HG02981 (cell line): Measurements from ENCODE around the gene RNF220.
"Not testable (repeated sequence)": the region's sequence is repeated elsewhere in the genome, so short reads cannot be mapped to it uniquely, and the experiment has no call there.

Experiments used
- ATAC-seq: cut with Tn5 transposase; IDR thresholded peaks from one replicate; pipeline ENCODE4 v1.9.1; 2021; ENCODE audit warnings: mild to moderate bottlenecking, moderate library complexity; ENCODE audit not compliant: unreplicated experiment

Gene RNF220

DNA sequence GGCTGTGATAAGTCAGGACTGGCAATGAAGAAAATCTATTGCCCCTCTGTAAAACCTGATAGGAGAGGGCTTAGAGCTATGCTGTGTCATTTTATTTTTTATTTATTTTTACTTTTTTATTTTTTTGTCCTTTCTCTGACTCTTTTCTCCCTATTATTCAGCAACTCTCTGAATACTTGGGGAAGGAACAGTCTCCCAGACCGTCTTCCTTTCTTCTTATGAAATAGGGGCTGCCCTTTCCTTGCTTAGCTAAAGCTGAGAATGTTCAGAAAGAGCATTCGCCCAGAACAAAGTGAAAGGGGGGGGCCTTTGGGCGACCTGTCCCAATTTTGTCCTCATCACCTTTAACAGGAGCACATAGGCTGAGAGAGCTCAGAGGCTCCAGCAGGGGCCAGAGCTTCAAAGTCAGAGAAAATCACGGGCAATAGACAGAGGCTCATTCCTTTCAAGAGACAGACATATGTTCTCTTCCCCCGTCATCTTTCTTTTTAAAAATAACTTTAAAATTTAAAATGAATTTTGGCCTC lies 80.9 kb downstream of the RNF220 start:
- no peak for ATAC-seq

GRCh38 chr1:44489481-44489880 lies 84.4 kb downstream of the RNF220 start:
- ATAC-seq = no peak

DNA sequence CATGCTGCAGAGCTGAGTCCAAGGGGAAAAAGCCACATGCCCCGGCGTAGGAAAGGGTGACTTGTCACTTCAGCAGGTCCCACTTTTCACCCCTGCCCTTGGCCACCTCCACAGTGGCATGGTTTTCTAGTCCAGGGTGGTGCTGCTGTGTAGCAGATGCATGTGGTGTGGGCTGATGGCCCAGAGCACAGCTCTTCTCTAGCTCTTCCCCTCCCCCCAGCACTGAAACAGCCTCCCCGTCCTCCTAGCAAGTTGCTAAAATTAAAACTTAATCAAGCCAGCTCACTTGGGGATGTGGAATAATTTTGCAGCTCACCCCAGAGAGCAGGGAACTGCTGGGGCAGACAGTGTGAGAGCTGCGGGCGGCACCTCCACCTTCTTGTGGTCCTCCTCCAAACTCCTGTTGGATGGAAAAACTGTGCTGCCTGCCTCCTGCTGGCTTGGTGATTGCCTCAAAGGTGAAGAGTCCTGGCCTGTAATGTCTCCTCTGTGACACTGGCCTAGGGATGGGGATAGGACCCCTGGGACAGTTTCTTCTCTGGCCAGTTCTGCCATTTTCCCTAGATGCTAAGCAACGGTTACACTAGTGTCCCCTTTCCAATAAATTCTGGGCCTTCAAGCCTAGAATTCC lies 91.6 kb downstream of the RNF220 start:
- ATAC-seq = no peak

GRCh38 chr1:44497422-44498170 lies 92.5 kb downstream of the RNF220 start:
- ATAC-seq = no peak

DNA sequence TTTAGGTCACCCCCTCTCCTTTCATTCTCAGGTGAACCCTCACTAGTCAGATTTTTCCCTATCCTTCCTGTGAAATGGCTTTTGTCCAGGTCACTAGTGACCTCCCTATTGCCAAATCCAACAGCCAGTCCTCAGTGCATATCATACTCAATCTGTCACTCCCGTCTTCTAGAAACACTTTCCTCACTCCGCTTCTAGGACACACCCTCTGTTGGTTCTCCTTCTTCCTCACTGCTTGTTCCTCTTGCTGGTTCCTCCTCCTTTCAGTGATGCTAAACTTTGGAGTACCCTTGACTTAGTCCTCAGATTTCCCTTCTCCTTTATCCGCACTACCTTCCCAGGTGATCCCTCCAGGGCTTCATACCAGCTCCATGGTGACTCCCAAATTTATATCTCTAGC lies 94.3 kb downstream of the RNF220 start:
- no peak for ATAC-seq

DNA sequence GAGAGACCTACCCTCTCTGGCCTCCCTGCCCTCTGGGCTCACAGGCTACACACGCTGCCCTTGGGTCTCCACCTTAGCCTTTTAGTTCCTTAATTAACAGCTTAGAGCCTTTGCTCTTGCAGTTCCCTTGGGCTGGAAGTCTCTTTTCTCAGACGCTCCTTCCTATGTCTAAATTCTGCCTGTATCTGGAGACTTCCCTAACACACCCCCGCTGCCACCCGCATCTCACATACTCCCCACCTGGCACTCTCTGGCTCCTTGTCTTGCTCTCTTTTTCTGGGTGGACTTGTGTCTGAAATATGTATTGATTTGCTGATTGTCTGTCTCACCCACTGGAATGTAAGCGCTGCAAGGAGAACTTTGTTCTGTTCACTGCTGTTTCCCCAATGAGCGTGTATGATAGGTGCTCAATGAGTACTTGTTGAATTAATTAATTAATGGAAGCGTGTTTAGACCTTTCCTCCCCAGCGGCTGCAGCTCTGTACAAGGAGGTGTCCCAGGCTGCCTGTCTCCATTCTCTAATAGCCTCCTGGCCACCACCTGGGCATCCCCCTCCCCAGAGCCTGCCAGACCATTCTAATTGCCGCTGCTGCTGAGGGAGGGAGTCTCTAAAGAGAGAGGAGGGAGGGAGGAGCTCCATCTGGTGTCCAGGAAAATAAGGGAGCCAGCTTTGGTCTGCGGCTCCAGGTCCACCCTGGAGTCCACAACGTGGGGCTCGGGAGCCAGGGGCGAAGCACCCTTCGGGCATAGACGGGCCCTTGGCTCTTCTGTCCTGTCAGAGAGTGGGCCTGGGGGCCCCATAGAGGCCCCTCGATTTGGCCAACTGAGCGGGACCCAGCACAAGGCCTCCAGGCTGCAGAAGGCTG lies 95.4 kb downstream of the RNF220 start:
- ATAC-seq = no peak

DNA sequence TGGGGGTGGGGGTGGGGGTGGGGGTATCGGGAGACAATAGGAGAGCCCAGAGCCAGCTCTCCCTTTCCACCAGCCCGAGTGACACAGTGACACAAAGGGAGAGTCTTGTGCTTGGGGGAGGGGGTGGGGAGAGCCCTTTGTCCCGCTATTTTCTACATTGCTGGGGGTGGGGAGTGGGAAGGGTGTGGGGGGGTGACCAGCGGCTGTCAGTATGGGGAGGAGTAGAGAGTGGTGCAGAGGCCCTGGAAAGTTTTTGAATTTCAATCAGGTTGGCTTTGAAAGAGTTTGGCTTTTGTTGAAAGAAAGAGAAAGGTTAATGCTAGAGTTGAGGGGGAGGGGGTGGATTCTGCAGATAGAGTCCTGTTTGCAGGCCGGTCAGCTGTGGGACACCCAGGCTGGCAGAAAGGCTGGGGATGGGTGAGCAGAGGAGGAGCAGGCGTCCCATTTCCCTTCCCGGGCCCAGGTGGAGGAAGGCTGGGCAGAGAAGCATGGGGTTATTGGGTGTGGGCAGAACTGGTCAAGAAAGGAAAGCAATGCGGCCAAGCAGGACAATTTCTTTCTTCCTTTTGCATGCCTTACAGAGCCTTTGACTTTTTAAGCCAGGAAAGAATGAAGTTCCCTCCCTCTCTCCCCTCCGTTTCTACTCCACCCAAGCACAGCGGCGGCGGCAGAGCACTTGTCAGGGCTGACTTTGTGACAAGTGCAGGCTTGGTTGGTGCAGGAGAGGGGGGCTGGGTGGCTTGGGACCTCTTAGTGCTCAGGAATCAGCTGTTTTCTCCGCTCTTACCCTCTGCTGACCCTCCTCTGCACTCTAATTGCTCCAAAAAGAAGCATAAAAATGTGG lies 96.2 kb downstream of the RNF220 start:
- ATAC-seq = no peak

DNA sequence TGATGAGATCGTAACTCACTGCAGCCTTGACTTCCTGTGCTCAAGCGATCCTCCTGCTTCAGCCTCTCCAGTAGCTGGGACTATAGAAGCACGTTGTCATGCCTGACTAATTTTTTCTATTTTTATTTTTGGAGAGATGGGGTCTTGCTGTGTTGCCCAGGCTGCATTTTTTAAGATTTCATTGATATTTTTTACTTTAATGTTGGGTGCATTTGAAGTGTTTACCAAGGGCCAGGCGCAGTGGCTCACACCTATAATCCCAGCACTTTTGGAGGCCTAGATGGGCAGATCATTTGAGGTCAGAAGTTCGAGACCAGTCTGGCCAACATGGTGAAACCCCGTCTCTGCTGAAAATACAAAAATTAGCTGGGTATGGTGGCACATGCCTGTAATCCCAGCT lies 97.8 kb downstream of the RNF220 start:
- not testable (repeated sequence) for ATAC-seq

- ATAC-seq = no peak
Observed at GRCh38 chr1:44503625-44504024, 98.6 kb downstream of the RNF220 start.

DNA sequence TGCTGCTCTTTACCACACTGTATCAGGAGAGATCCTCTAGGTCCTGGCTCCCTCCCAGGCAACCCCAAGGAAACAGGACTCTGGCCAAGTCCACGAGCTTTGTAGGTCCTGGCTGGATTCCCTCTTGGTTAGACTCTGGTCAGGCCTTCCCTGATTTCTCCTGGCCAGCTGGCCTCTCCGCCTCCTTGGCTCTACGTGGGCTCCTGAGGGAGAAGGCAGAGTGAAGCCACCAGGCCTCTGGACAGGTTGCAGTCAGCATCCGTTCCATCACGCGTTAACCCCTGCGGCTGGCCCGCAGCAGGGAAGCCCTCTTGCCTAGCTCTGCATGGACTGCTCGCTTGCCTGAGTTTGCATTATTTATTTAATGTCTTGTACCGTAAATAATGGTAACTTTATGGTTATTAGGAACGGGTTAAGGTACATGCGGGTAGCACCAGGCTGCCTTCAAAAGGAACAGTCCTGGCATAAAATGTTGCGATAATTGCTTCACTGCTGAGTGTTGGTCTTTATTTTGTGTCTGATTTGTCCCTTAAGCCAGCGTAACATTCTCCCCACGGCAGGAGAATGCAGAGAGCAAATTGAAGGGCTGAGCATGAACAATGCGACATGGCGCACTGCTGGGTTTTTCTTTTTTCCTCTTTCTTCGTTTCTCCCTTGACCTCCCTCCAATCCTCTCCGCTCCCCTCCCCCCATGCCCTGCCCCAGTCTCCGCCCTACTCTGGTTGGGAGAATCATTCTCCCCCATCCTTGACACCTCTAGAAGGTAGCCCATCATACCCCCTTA lies 100.3 kb downstream of the RNF220 start:
- ATAC-seq = no peak

DNA sequence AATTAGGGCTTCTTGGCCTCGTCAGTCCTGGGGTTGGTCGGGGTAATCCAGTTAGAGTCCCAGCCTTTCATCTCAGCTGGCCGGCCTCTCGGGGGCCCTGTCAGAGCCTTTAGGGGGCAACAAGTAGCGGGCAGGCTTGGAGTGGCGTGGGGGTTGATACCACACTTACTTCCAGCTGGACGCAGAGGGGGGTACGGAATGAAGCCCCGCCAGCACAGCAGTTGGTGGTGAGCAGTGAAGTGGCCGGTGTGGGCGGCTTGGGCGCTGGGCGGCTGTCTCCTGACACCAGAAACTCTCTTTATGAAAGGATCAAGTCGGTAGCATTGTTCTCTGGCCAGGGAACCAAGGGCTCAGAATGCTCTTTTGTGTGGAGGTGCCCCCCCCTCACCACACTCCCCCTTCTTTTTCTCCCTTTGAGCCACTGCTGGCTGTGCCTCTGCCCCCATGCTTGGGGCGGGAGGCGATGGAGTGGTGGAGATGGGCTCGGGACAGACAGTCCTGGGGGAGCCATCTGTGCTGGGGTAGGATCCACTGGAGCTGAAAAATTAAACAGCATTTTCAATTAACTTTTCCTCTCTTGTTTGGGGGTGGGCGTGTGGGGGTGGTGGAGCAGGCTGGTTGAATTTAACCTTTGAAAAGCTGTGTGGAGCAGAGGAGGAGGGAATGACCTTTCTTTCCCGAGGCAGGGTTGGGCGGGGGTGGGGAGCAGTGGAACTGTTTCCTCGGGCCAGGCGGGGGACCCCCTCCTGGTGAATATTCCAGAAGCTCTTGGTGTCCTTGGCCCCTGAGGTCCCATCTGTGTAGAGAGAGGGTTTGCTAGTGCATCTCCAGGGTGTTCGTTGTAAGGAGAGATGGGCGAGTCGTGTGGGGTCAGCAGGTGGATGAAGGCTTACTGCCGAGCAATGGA lies 102.7 kb downstream of the RNF220 start:
- no peak for ATAC-seq

DNA sequence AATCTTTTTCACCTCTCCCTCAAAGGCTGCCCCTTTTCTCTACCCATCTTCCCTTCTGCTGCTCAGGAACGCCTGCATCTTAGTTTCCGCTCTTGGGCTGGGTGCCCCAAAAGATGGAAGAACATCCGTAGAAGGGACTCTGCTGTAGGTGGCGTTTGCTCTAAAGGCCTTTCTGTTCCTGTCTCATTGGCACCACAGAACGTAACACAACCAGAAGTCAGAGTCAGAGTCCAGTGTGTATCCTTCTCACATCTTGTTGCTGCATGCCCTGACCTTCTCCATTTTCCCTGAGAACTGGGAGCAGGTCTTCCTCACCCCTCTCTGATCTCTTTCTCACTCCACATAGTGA lies 103.3 kb downstream of the RNF220 start:
- no peak for ATAC-seq

DNA sequence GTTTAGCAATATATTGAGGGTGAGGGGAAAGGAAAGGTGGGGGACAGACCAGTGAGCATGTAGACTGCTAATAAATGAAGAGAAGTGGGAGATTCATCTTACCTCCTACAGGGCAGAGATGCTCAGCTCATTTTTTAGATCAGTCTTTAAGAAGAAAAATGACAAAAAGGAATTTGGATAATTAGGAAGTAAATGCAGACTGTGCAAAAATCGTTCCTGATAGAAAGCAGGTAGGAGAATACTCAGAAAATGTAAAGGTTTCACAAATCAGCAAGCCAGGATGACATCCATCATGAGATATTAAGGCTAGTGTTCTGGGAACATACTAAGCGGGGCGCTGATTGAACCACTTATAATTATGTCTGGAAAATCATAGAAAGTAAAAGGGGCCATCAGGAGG lies 106.3 kb downstream of the RNF220 start:
- ATAC-seq = no peak

DNA sequence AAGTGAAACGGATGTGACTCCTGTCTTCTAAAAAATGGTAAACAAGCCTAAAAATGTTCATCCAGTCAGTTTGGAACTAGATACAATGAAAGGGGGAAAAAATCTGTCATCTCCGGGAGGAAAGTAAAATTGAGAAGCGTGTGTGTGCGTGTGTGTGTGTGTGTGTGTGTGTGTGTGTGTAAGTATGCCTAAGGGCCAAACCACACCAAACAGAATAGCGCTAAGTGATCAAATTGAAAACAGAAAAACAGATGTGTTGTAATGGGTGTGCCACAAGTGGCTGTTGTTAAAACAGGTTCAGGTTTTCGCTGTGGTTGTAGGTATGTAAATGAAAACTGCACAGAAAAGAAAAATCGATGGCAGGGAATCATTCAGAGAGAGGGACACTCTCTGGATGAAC lies 106.7 kb downstream of the RNF220 start:
- no peak for ATAC-seq

DNA sequence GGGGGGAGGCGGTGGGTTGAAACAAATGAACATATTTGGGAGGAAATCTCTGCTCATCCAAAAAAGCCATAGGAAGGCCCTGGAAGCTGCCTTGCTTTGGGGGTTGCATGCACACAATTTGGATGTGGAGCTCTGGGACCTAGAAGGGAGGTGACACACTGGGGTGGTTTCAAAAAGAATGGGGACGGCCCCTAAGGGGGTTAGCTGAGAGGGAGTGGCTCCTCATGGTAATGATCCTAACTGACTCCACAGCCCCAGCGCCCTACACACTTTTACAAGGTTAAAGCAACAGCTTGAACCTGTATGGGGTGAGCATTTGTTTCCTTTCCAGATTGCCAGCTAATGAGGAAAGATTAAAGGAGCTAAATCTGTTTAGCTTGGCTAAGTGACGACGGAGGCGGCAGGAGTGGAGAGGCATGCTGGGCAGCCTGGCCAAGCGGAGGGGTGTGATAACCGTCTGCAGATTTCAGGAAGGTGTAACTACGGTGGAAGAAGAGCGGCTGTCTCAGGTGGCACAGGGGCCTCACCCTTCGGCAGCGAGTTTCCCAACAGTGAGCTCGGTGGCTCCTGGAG lies 107.3 kb downstream of the RNF220 start:
- no peak for ATAC-seq

DNA sequence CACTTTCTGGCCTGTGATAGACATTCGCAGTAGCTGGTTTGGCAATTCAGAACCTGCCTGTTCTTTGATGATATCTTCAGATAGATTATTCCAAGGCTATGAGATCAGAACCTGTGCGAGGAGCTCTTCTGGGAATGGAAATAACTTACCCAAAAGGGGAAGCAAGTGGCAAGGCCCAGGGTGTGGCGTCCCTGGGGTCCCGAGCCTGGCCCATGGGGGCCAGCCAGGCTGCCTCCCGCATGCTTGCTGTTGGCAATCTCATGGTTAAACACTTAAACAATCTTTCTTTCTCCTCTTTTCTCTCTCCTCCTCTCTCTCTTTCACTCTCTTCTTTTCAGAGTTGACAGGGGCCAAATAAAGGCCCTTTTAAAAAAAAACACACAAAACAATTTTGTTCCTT lies 108.1 kb downstream of the RNF220 start:
- ATAC-seq = no peak

DNA sequence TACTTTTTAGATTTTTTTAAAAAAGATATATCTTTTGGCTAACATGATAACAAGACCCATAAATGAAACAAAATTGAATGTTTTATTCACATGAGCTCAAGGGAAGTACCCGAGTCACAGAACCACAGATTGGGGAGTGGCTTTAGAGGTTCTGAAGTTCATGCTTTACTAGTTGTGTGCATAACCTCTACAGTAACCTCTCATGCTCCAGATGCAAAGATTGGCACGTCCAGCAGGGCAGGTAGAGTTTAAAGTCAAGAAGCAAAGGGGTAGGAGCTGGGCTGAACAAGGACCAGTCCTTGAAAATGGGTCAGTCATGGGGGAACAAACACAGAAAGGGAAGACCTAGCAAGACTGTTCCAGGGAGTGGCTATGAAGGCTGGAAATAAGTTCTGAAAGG lies 109.6 kb downstream of the RNF220 start:
- no peak for ATAC-seq

GRCh38 chr1:44515416-44515815 lies 110.4 kb downstream of the RNF220 start:
- no peak for ATAC-seq
